Activated CD4-positive, alpha-beta T cell treated with anti-CD3 and anti-CD28 coated beads, Interleukin-2, amount 10 ng/mL, durations not matched to agents 7 days and 5 days (primary cell): ENCODE results near the gene OIT3. TPM values are rescaled to one million over a fixed set of nuclear protein-coding genes. Genes with fewer than 3 reads are reported as not detected.

Source experiments
- CTCF ChIA-PET: fragments of 350-600 bp; sonication (Branson Sonifier 250); formaldehyde crosslinking; loops from one replicate; lab custom pipeline; 2021; ENCODE audit warnings: antibody characterized with exemption; lab: Charles Lee
- POLR2A ChIA-PET: fragments of 350-600 bp; sonication (Branson Sonifier 250); formaldehyde crosslinking; loops from one replicate; lab custom pipeline; 2021; ENCODE audit warnings: antibody characterized with exemption; lab: Charles Lee
- DNase-seq: peaks from one replicate; pipeline ENCODE4 v3.0.0-alpha.2; 2020
- H3K27ac Mint-ChIP-seq: one replicate; pipeline ENCODE4 v1.8.0; 2021; ENCODE audit warnings: mild to moderate bottlenecking, moderate library complexity, mixed read lengths
- H3K27me3 Mint-ChIP-seq: one replicate; pipeline ENCODE4 v1.8.0; 2021; ENCODE audit warnings: mixed read lengths
- H3K36me3 Mint-ChIP-seq: one replicate; pipeline ENCODE4 v1.8.0; 2021; ENCODE audit warnings: low read depth, mixed read lengths
- H3K4me1 Mint-ChIP-seq: one replicate; pipeline ENCODE4 v1.8.0; 2021; ENCODE audit warnings: mixed read lengths
- H3K4me3 Mint-ChIP-seq: one replicate; pipeline ENCODE4 v1.8.0; 2021; ENCODE audit warnings: mild to moderate bottlenecking, moderate library complexity, mixed read lengths
- H3K9me3 Mint-ChIP-seq: one replicate; pipeline ENCODE4 v1.8.0; 2021; ENCODE audit warnings: mixed read lengths
- total RNA-seq, 2 experiments: library from RNA; stranded (reverse); gene quantifications; one replicate each; pipeline ENCODE4 v1.2.3, GENCODE V29; 2021

Gene OIT3
- total RNA-seq, 2 experiments from 2014 or later, result not detected

DNA sequence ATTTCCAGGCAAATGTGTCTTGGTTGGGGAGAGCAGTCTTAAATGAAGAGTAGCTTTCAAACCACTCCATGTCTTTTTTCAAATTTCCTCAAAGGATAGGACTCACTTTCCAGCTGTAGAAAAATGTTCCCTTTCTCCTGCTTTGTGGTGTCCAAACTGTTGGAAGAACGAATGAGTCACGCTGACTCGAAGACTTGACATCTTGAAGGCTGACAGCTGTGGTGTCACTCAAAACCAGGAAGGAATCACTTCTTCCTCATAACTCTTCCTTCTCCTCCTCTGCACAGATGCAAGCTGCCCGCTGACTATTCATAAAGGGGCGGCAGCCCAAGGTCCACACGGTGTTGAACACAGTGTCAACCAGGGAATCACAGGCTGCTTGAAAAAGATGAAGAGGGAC lies 41.8 kb downstream of the OIT3 start:
- Mint-ChIP-seq H3K36me3 (no peaks in the 10 kb centered on the region), H3K9me3 (no peaks in the 10 kb centered on the region), H3K27me3 (peaks cover 2% of the 10 kb centered on the region), H3K4me3 (no peak overlapping the region), H3K4me1 (no peaks in the 10 kb centered on the region), H3K27ac (no peak overlapping the region)
- POLR2A ChIA-PET, result no interaction called here
- DNase-seq, result no peak
- CTCF ChIA-PET, result no interaction called here

DNA sequence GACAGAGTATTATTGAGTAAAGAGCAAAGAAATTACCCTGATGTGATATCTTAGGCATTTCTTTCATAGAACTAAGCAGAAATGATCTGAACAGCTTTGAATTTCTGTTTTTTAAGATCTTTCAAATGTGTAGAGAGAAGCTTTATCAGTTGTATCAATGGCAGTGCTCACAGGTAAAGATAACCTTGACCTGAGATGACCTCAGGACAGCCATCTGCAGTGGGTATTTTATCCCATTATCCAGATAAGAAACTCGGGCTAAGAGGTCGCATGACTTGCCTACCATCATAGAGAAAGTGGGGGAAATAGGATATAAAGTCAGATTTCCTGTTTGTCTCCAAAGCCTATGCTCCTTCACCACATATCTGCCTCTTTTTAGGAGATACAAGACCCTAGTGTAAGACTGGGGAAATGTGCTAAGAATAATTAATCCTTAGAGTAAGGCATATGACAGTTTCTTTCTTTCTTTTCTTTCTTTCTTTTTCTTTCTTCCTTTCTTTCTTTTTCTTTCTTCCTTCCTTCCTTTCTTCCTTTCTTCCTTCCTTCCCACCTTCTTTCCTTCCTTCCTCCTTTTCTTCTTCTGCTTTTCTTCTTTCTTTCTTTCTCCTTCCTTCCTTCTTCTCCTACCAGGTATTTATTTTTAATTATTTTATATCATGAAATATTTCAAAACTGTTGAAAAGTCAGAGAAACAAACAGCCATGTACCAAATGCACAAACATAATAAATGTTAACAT lies 50.1 kb downstream of the OIT3 start:
- no peak overlapping the region for H3K27ac Mint-ChIP-seq
- no peak for DNase-seq
- no peaks in the 10 kb centered on the region for H3K36me3 Mint-ChIP-seq
- H3K4me3 Mint-ChIP-seq, result no peak overlapping the region
- H3K27me3 Mint-ChIP-seq, result peaks cover 18% of the 10 kb centered on the region
- CTCF ChIA-PET, result no interaction called here
- peaks cover 6% of the 10 kb centered on the region for H3K4me1 Mint-ChIP-seq
- H3K9me3 Mint-ChIP-seq, result no peaks in the 10 kb centered on the region
- POLR2A ChIA-PET, result no interaction called here

DNA sequence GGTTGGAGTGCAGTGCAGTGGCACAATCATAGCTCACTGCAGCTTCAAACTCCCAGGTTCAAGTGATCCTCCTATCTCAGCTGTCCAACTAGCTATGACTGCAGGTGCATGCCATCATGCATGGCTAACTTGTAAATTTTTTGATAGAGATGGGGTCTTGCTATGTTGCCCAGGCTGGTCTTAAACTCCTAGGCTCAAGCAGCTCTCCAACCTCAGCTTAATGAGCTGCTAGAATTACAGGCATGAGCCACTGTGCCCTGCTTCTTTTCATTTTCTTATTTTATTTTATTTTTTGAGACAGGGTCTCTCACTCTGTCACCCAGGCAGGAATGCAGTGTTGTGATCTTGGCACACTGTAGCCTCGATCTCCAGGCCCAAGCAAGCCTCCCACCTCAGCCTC lies 53.4 kb downstream of the OIT3 start:
- Mint-ChIP-seq H3K4me1 (no peaks in the 10 kb centered on the region), H3K27ac (no peak overlapping the region), H3K4me3 (no peak overlapping the region), H3K36me3 (no peaks in the 10 kb centered on the region), H3K27me3 (peaks cover 21% of the 10 kb centered on the region), H3K9me3 (no peaks in the 10 kb centered on the region)
- DNase-seq, result no peak
- ChIA-PET POLR2A (no interaction called here), CTCF (interaction anchor here (0.6 kb wide), 1 partner anchor 144 kb away, joined by 3 read pairs; no protein-coding TSS in a partner anchor)

DNA sequence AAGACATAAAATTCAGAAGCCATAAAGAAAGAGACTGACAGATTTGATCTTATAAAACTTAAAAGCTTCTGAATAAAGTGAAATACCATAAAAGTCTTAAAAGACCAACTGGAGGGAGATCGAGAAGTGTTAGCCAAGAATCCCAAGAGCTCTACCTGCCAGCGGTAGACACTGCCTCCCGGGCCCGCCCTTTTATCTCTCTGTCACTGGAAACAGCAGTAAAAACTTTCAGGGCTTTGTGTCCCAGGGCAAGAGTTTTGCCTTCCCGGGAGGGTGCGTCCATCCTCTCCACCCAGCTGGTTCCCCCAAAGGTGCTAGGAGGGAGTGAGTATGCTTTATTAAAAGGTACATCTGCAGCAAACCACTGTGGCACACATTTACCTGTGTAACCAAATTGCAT lies 55.2 kb downstream of the OIT3 start:
- Mint-ChIP-seq H3K9me3 (no peaks in the 10 kb centered on the region), H3K27me3 (peaks cover 23% of the 10 kb centered on the region), H3K4me3 (no peak overlapping the region), H3K4me1 (no peaks in the 10 kb centered on the region), H3K36me3 (no peaks in the 10 kb centered on the region), H3K27ac (no peak overlapping the region)
- no peak for DNase-seq
- POLR2A ChIA-PET, result no interaction called here
- CTCF ChIA-PET, result interaction anchor here (0.6 kb wide), 1 partner anchor 91 kb away, joined by 4 read pairs; no protein-coding TSS in a partner anchor

DNA sequence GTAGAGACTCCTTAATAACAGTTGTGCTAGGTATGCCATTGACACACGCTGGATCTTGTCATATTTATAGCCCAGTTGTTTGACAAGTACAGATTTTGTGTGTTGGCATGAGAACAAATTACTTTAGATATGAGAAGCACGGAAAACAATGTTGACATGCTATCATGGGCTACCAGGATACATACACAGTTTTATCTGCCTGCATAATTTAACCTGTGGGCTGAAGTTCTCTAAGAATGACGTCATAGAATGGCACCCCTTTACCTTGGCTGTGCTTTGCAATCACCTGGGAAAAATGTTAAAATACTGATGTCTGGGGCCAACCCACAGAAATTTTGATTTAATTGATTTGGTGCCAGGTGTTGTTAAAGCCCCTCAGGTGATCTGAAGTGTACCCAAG lies 58.2 kb downstream of the OIT3 start:
- DNase-seq, result no peak
- CTCF ChIA-PET, result interaction anchor here (0.7 kb wide), 1 partner anchor 1275 kb away, joined by 3 read pairs; no protein-coding TSS in a partner anchor
- H3K4me3 Mint-ChIP-seq, result no peak overlapping the region

DNA sequence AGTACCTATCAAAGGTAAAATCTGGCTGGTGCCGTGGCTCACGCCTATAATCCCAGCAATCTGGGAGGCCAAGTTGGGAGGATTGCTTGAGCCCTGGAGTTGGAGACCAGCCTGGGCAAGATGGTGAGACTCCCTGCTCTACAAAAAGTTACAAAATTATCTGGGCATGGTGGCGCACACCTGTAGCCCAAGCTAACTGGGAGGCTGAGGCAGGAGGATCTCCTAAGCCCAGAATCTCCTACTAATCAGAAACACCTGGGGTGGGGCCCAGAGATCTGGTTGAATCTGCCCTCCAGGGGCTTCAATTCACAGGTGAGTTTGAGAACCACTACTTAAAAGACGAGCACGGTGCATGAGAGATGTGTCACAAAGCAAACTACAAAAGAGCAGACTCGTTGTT lies 58.6 kb downstream of the OIT3 start:
- Mint-ChIP-seq H3K4me1 (no peaks in the 10 kb centered on the region), H3K27ac (no peak overlapping the region), H3K36me3 (no peaks in the 10 kb centered on the region), H3K27me3 (peaks cover 17% of the 10 kb centered on the region), H3K4me3 (no peak overlapping the region), H3K9me3 (no peaks in the 10 kb centered on the region)
- CTCF ChIA-PET, result no interaction called here
- no peak for DNase-seq
- POLR2A ChIA-PET, result no interaction called here

More for the DNA sequence above, 58.2 kb downstream of the OIT3 start:
- Mint-ChIP-seq H3K36me3 (no peaks in the 10 kb centered on the region), H3K27ac (no peak overlapping the region), H3K9me3 (no peaks in the 10 kb centered on the region), H3K4me1 (no peaks in the 10 kb centered on the region), H3K27me3 (peaks cover 14% of the 10 kb centered on the region)
- POLR2A ChIA-PET, result no interaction called here

DNA sequence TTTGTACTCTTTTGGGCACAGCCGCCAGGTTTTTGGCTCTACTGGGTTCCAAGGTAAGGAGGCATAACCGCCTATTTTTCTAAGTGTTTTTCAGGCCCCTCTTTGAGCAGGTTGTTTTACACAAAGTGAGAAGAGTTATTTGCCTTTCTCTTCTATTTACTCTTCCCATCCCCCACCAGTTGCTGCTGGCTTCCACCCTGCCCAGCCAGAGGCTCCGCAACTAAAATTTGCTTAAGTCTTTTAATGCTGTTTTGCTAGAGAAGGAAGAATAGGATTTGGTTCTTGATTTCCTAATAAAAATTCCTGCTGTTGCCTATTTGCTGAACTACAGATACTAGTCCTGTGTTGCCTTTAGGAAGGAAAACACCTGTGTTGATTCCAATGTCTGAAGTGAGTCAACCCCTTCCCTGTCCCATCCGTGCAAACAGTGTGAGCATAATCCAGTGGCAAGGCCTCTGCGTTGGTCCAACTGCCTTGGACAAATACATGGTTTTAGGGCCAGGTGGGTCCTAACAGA lies 59.2 kb downstream of the OIT3 start:
- Mint-ChIP-seq H3K4me1 (no peaks in the 10 kb centered on the region), H3K4me3 (no peak overlapping the region), H3K27me3 (peaks cover 20% of the 10 kb centered on the region), H3K27ac (no peak overlapping the region), H3K36me3 (no peaks in the 10 kb centered on the region), H3K9me3 (no peaks in the 10 kb centered on the region)
- ChIA-PET POLR2A (no interaction called here), CTCF (no interaction called here)
- no peak for DNase-seq

DNA sequence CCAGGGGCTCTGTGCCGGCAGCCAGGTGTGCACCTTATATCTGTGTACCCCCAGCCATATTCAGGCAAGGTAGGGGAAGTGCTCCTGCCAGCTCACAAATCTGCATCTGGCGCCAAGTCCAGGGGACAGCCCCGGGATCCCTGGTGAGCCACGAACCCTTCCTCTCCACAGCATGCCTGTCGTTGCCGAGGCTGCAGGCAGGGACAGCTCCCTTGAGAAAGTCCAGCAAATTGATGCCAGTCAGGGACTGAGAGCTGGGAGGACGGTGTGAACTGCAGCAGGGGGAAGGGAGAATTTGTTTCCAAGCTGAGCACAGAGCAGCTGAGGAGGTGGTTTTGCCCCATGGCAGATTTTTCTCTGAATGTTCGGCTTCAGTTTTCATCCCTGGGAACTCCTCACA lies 60.1 kb downstream of the OIT3 start:
- Mint-ChIP-seq H3K27ac (no peak overlapping the region), H3K9me3 (no peaks in the 10 kb centered on the region), H3K4me1 (no peaks in the 10 kb centered on the region), H3K27me3 (peaks cover 20% of the 10 kb centered on the region), H3K4me3 (no peak overlapping the region), H3K36me3 (no peaks in the 10 kb centered on the region)
- CTCF ChIA-PET, result interaction anchor here (0.6 kb wide), 1 partner anchor 219 kb away, joined by 4 read pairs; no protein-coding TSS in a partner anchor
- no peak for DNase-seq
- POLR2A ChIA-PET, result no interaction called here

DNA sequence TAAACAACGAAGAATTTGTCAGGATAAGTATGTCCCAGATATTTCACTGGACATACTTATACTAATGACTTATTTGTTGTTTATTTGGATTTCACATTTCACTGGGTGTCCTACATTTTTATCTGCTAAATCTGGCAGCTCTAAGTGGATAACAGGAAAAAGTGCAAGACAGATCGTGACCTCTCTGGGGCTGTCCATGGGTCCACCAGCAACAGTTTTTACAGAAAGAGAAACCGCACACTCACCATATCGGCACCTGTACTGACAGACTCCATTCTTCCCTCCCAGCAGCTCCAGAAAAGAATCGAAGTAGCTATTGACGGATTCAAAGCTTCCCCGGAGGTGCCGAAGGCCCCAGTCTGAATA lies 60.7 kb downstream of the OIT3 start:
- ChIA-PET CTCF (interaction anchor here (0.6 to 1.2 kb wide), 2 partner anchors 43 to 219 kb away, joined by 3 to 4 read pairs; no protein-coding TSS in a partner anchor), POLR2A (no interaction called here)
- no peaks in the 10 kb centered on the region for H3K4me1 Mint-ChIP-seq
- H3K27me3 Mint-ChIP-seq, result peaks cover 19% of the 10 kb centered on the region
- H3K27ac Mint-ChIP-seq, result no peak overlapping the region
- no peaks in the 10 kb centered on the region for H3K9me3 Mint-ChIP-seq
- no peak overlapping the region for H3K4me3 Mint-ChIP-seq
- DNase-seq, result no peak
- H3K36me3 Mint-ChIP-seq, result no peaks in the 10 kb centered on the region

DNA sequence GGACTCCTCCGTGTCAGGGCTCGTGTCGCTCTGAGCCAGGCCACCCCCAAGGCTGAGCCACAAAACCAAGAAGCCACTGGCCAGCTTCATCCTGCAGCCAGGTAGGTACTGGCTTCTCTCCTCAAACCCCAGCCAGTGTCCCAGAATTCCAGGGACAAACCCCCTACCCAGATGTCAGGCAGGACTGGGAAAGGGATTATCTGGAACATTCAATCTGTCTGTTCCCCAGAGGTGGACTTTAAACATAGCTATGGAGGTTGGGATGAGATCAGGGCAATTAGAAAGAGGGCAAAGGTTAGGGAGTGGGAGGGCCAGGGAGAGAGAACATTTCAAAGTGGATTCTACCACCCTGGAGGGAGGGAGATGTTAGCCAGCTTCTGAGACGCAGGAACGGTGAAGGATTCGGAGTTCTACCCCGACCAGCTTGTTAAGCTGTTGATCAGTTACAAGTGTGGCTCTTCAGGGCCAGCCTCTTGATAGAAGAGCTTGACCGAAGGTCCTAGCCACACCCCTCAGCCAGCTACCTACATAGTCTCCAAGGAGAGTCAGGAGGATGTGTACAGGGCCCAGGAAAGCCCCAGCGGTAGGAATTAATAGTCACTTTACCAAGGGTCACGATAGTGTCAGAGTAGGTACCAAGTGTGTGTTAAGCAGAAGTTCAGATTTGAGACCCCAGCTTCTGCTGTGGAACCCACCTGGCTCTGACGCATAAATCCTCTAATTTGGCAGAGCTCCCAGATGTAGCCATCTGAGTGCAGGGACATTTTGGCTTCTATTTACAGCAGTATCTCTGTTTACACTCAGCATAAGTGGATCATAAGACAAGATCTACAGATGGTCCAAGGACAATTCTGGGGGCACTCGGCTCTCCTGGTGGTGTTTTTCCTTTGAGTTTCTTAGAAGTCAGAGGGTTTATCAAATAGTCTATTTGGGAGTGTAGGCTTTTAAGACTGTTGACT lies 61.3 kb downstream of the OIT3 start, which contains the start of gene PLA2G12B:
Gene PLA2G12B (minus strand): TSS at position 211 of the 959 bp plus-strand sequence. CDS start 121 bp downstream, at position 90.
- ChIA-PET POLR2A (no interaction called here), CTCF (interaction anchor here (0.9 to 1.2 kb wide), 2 partner anchors 43 to 157 kb away, joined by 3 read pairs; no protein-coding TSS in a partner anchor)
- H3K27me3 Mint-ChIP-seq, result peaks cover 23% of the 10 kb centered on the region
- no peaks in the 10 kb centered on the region for H3K4me1 Mint-ChIP-seq
- no peak for DNase-seq
- H3K9me3 Mint-ChIP-seq, result no peaks in the 10 kb centered on the region
- no peak within 1 kb of the TSS for H3K4me3 Mint-ChIP-seq
- no peaks in the 10 kb centered on the region for H3K36me3 Mint-ChIP-seq
- H3K27ac Mint-ChIP-seq, result no peak within 1 kb of the TSS

DNA sequence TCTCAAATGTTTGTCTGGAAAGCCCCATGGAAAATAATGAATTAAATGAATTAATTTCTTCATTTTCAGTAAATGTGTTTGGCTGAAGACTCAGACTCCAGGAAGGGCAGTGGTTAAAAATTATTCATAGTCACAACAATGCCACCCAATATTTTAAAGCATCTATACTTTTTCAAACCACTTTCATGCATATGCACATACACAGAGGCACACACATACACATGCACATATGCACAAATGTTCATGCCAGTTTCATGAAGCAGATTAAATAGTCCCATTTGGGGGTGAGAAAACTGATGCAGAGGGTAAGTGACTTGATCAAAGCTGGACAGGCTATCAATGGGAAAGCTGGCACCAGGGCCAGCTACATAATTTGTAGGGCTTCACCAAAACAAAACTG lies 62.5 kb downstream of the OIT3 start:
- no peaks in the 10 kb centered on the region for H3K36me3 Mint-ChIP-seq
- H3K27ac Mint-ChIP-seq, result no peak overlapping the region
- CTCF ChIA-PET, result no interaction called here
- DNase-seq, result no peak
- H3K27me3 Mint-ChIP-seq, result peaks cover 30% of the 10 kb centered on the region
- POLR2A ChIA-PET, result no interaction called here
- no peaks in the 10 kb centered on the region for H3K9me3 Mint-ChIP-seq
- no peaks in the 10 kb centered on the region for H3K4me1 Mint-ChIP-seq
- no peak overlapping the region for H3K4me3 Mint-ChIP-seq

DNA sequence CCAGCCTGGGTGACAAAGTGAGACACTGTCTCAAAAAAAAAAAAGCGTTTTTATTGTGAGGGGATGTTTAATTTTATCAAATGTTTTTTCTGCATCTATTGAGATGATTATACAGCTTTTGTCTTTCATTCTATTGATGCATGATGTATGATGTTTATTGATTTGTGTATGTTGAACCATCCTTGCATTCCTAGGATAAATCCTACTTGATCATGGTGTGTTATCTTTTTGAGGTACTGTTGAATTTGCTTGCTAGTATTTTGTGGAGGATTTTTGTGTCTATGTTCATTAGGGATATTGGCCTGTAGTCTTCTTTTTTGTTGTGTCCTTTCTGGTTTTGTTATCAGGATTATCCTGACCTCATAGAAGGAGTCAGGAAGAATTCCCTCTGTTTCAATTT lies 83.3 kb downstream of the OIT3 start:
- CTCF ChIA-PET, result no interaction called here
- Mint-ChIP-seq H3K4me1 (no peaks in the 10 kb centered on the region), H3K9me3 (peaks cover 36% of the 10 kb centered on the region), H3K36me3 (peaks cover 10% of the 10 kb centered on the region), H3K4me3 (no peak overlapping the region), H3K27me3 (peaks cover 31% of the 10 kb centered on the region), H3K27ac (no peak overlapping the region)
- POLR2A ChIA-PET, result no interaction called here
- DNase-seq, result no peak

DNA sequence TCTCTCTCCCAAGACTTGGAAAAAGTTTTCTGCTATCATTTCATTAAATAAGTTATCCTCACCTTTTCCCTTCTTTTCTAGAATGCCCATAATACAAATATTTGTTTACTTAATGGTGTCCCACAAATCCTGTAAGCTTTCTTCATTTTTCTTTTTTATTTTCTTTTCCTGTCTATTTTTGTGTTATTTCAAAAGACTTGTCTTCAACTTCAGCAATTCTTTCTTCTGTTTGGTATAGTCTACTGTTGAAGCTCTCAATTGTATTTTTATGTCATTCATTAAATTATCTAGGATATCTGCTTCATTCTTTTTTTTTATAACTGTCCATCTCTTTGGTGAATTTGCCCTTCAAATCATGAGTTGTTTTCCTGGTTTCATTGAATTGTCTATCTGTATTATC lies 86.2 kb downstream of the OIT3 start:
- H3K4me1 Mint-ChIP-seq, result no peaks in the 10 kb centered on the region
- H3K9me3 Mint-ChIP-seq, result peaks cover 45% of the 10 kb centered on the region

More for the DNA sequence above, 86.2 kb downstream of the OIT3 start:
- ChIA-PET CTCF (no interaction called here), POLR2A (no interaction called here)
- no peak overlapping the region for H3K27ac Mint-ChIP-seq
- no peak overlapping the region for H3K4me3 Mint-ChIP-seq
- no peak for DNase-seq
- H3K27me3 Mint-ChIP-seq, result peaks cover 23% of the 10 kb centered on the region
- peaks cover 10% of the 10 kb centered on the region for H3K36me3 Mint-ChIP-seq
